Bronchial epithelial cell (primary cell): ENCODE data around the gene RPS28. TPM values are rescaled to one million over a fixed set of nuclear protein-coding genes. Genes with fewer than 3 reads are reported as not detected.

Experiments
- DNase-seq: peaks from one replicate; pipeline ENCODE4 v3.0.0-alpha.2; 2010; ENCODE audit warnings: low read depth
- FAIRE-seq: peaks from 2 replicates; lab custom pipeline; 2011; peaks lifted over from hg19 to GRCh38; lab: Jason Lieb, UNC
- H3K27me3 ChIP-seq: 2 replicates; pipeline ENCODE4 v1.5.1; 2011; ENCODE audit warnings: low read length; ENCODE audit not compliant: control insufficient read depth, insufficient read depth
- H3K36me3 ChIP-seq: 2 replicates; pipeline ENCODE4 v1.5.1; 2011; ENCODE audit warnings: low read length; ENCODE audit not compliant: control insufficient read depth, insufficient read depth
- H3K4me3 ChIP-seq: 2 replicates; pipeline ENCODE4 v1.5.1; 2011; ENCODE audit warnings: mild to moderate bottlenecking, low read depth, low read length, control low read depth
- total RNA-seq: library from RNA; depleted of rRNA; stranded (reverse); fragments of >200 nt; gene quantifications from 2 replicates; pipeline ENCODE4 v1.2.1, GENCODE V29; 2014
- TF ChIP-seq, protein P1 (sequence below): IDR thresholded peaks from 2 replicates; pipeline ENCODE4 v1.5.1; 2011; ENCODE audit warnings: mild to moderate bottlenecking, moderate library complexity, low read length, control low read depth, inconsistent platforms; ENCODE audit not compliant: insufficient read depth, severe bottlenecking

Gene RPS28
- total RNA-seq, 1 donor from 2014 or later, result 279 TPM

DNA sequence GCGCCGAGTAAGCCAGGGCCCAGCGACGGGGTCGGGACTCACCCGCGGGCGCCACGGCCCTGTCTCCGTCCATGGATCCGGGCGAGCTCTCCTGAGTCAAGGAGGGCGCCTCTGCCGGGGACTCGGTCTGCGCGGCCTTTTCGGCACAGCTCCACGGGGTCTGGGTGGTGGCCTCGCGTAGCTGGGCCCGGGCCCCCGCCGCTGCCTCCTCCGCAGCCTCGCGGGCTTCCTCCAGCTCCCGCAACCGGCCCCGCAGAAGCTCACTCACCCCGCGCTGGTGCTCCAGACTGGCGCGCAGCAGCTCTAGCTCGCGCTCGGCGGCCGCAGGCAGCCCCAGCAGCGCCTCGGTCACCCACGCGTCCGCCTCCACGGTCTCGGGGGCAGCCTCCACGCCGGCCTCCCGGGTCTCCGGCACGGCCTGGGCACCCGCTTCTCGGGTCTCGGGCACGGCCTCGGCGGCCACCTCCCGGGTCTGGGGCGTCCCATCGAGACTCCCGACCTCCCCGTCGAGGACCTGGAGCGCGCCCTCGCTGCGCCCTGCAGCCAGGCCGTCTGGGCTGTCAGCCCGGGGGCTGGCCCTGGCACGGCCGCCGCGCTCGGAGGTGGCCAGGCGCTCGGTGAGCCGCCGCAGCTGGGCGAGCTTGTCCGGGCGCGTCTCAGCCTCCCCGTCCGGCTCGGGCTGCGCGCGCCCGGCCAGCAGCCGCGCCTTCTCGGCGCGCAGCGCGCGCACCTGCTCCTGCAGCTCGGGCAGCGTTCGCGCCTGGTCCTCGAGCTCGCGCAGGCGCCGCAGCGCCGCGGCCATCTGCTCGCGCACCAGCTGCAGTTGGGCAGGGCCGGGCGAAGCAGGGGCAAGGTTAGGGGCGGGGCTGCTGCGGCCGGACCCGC, 13.4 kb downstream of the RPS28 start:
- TF ChIP-seq, protein P1, sequence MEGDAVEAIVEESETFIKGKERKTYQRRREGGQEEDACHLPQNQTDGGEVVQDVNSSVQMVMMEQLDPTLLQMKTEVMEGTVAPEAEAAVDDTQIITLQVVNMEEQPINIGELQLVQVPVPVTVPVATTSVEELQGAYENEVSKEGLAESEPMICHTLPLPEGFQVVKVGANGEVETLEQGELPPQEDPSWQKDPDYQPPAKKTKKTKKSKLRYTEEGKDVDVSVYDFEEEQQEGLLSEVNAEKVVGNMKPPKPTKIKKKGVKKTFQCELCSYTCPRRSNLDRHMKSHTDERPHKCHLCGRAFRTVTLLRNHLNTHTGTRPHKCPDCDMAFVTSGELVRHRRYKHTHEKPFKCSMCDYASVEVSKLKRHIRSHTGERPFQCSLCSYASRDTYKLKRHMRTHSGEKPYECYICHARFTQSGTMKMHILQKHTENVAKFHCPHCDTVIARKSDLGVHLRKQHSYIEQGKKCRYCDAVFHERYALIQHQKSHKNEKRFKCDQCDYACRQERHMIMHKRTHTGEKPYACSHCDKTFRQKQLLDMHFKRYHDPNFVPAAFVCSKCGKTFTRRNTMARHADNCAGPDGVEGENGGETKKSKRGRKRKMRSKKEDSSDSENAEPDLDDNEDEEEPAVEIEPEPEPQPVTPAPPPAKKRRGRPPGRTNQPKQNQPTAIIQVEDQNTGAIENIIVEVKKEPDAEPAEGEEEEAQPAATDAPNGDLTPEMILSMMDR, result no peak
- Histone ChIP-seq H3K27me3 (peaks cover 13% of the 10 kb centered on the region), H3K36me3 (no peaks in the 10 kb centered on the region), H3K4me3 (peak overlapping the region; percentile 38)
- peak; percentile 80 for DNase-seq
- FAIRE-seq, result no peak

DNA sequence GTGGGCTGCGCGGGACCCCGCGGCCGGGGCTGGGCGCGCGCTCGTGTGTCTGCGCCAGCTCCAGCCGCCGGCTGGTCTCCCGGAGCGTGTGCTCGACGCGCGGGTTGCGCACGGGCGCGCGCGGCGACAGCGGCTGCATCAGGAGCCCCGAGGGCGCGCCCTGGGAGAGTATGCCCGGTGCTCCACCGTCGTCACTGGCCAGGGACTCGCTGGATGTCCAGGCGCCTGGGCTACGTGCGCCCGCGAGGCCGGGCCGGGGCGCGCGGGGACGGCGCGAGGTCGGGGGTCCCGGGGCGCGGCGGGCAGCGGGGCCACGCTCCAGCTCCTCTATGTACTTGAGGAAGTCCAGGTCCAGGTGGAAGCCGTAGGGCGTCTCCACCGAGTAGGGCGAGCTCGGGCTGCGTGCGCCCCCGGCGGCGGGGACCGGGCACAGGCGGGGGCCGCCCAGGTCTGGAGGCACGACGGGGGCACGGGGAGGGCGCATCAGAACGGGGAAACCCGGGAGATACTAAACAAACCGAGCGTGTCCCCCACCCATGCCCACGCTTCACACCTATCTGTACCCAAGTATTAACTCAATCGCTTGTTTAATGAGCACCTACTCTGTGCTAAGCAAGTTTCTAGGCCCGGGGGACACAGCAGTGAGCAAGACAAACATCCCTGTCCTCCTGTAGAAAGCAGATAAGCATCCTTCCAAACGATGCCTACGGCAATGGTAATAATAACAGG, 14.2 kb downstream of the RPS28 start:
- Histone ChIP-seq H3K27me3 (peaks cover 13% of the 10 kb centered on the region), H3K4me3 (peak overlapping the region; percentile 25), H3K36me3 (no peaks in the 10 kb centered on the region)
- FAIRE-seq (no peak), DNase-seq (no peak)
- TF ChIP-seq, protein P1, result peak; percentile 32

DNA sequence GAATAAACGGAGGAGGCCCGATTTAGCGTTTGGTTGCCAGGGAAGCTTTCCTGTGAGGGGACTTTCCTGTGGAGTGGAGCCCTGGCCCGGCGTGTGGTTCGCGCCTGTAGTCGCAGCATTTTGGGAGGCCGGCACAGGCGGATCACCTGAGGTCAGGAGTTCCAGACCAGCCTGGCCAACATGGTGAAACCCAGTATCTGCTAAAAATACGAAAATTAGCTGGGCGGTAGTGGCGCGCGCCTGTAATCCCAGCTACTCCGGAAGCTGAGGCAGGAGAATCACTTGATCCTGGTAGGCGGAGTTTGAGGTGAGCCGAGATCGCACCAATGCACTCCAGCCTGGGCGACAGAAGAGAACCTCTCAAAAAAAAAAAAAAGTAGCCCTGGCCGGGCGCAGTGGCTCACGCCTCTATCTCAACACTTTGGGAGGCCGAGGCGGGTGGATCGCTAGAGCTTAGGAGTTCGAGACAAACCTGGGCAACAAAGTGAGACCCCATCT, 14.8 kb downstream of the RPS28 start:
- Histone ChIP-seq H3K36me3 (no peaks in the 10 kb centered on the region), H3K27me3 (peaks cover 13% of the 10 kb centered on the region), H3K4me3 (no peak overlapping the region)
- FAIRE-seq (no peak), DNase-seq (no peak)
- TF ChIP-seq, protein P1, result no peak

DNA sequence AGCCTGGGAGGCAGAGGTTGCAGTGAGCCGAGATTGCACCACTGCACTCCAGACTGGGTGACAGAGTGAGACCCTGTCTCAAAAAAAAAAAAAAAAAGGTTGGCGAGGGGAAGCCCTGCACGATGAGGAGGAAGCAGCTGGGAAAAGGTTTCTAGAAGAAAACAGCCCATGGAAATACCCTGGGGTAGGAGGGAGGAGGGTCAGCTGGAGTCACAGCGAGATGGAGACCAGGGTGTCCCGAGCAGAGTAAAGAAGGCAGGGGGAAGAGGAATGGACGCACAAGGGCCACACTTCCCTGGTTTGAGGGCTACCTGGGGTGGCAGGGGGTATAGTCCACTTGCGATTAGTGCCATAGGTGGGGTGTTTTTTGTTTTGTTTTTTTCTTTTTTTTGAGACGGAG, 15.4 kb downstream of the RPS28 start:
- H3K27me3 ChIP-seq, result peaks cover 13% of the 10 kb centered on the region
- no peaks in the 10 kb centered on the region for H3K36me3 ChIP-seq
- FAIRE-seq (no peak), DNase-seq (no peak)
- TF ChIP-seq, protein P1, result no peak
- H3K4me3 ChIP-seq, result no peak overlapping the region

DNA sequence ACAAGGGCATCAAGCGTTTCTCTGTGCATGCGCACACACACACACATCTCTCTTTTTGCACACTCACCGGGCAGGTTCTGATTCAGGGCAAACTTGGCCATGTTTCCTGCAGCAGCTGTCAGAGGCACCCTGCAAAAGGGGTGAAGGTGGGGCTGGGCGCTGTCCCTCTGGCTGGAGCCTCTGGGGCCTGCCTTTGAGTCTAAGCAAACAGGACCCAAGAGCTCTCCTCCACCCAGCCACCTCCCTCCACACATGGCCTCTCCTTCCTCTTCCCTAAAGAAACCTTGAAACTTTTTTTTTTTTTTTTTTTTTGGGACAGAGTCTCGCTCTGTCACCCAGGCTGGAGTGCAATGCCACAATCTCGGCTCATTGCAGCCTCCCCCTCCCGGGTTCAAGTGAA, 16.4 kb downstream of the RPS28 start:
- TF ChIP-seq, protein P1, result no peak
- no peak for DNase-seq
- Histone ChIP-seq H3K27me3 (peaks cover 13% of the 10 kb centered on the region), H3K4me3 (no peak overlapping the region), H3K36me3 (no peaks in the 10 kb centered on the region)
- FAIRE-seq, result no peak
